Thyroid gland (tissue), 4 donors: ENCODE measurements around the gene MATK. TPM values are rescaled to one million over a fixed set of nuclear protein-coding genes. Genes with fewer than 3 reads are reported as not detected.

Source experiments
- DNase-seq, 2 donors: peaks; one replicate each; pipeline ENCODE4 v3.0.0-alpha.2; 2019
- H3K27ac ChIP-seq, 3 donors: fragments of 200-600 bp; sonication (generic); 1 replicate in 2 of 3; 2 replicates in 1 of 3; pipeline ENCODE4 v1.5.1; 2016 to 2019; ENCODE audit warnings: mild to moderate bottlenecking in 1 of 3, moderate library complexity in 1 of 3
- H3K27me3 ChIP-seq: fragments of 200-600 bp; sonication (generic); one replicate; pipeline ENCODE4 v1.5.1; 2019
- H3K36me3 ChIP-seq, 2 donors: fragments of 200-600 bp; sonication (generic); one replicate each; pipeline ENCODE4 v1.5.1; 2016 to 2019
- H3K4me1 ChIP-seq, 2 donors: fragments of 200-600 bp; sonication (generic); one replicate each; pipeline ENCODE4 v1.5.1; 2017 to 2019
- H3K4me3 ChIP-seq, 3 donors: fragments of 200-600 bp; sonication (generic); replicated peaks in 1 of 3; 1 replicate in 2 of 3; 2 replicates in 1 of 3; pipeline ENCODE4 v1.5.1; 2016; ENCODE audit warnings: mild to moderate bottlenecking in 1 of 3
- H3K9me3 ChIP-seq: fragments of 200-600 bp; sonication (generic); one replicate; pipeline ENCODE4 v1.5.1; 2017
- CTCF ChIP-seq, 6 experiments: fragments of 200-600 bp in 3 of 6; fragments of 450-650 bp in 3 of 6; sonication (generic) in 3 of 6; IDR thresholded peaks; one replicate each; pipeline ENCODE4 v1.5.1; 2016 to 2019; ENCODE audit warnings: antibody characterized with exemption in 6 of 6, mild to moderate bottlenecking in 2 of 6, inconsistent platforms in 1 of 6, moderate library complexity in 1 of 6
- POLR2A ChIP-seq, 2 donors: fragments of 450-650 bp; IDR thresholded peaks; one replicate each; pipeline ENCODE4 v1.6.1; 2017; ENCODE audit warnings: antibody characterized with exemption in 2 of 2, mild to moderate bottlenecking in 2 of 2, moderate library complexity in 1 of 2
- WGBS, 2 donors: methylation state at CpG; one replicate each; pipeline ENCODE4 v1.1.5; 2017; 5-methylcytosine and 5-hydroxymethylcytosine counted together
- intact Hi-C: fragments of 100-400 bp; cut with DNase I; formaldehyde crosslinking; loops from one replicate; pipeline ENCODE4 v1.15.1; 2023
- total RNA-seq, 4 donors: library from RNA; depleted of rRNA; stranded (reverse); fragments of >200 nt; gene quantifications; one replicate each; pipeline ENCODE4 v1.2.3, GENCODE V29; 2016

The MATK gene
- total RNA-seq, 4 donors from 2014 or later, result 0.93 to 14.7 (median 2.7) TPM

GRCh38 chr19:3773814-3774515 is 12.2 kb downstream of the MATK start:
- no peak for TF ChIP-seq POLR2A (IDR thresholded peaks at IDR 0.05)
- TF ChIP-seq CTCF (IDR thresholded peaks at IDR 0.05), result no peak

GRCh38 chr19:3771906-3772455 is 14.2 kb downstream of the MATK start, which contains the start of gene RAX2:
RAX2 (minus strand) TSS chr19:3772228; CDS start chr19:3771742, 486 bp downstream.
- Histone ChIP-seq H3K4me1 (no peaks in the 10 kb centered on the region), H3K27ac (no peak within 1 kb of the TSS), H3K36me3 (peaks cover 14 to 16% of the 10 kb centered on the region in 2 donors), H3K27me3 (no peaks in the 10 kb centered on the region), H3K9me3 (no peaks in the 10 kb centered on the region), H3K4me3 (no peak within 1 kb of the TSS)
- intact Hi-C loops, result no loop called here
- TF ChIP-seq POLR2A (IDR thresholded peaks at IDR 0.05) (no peak), CTCF (IDR thresholded peaks at IDR 0.05) (no peak)
- DNase-seq, result no peak
- WGBS, 2 donors, result 51 to 60% methylated on average over 12 to 23 of the region's 23 CpGs

More at GRCh38 chr19:3773814-3774515, 12.2 kb downstream of the MATK start:
- no peak for DNase-seq
- H3K27me3 ChIP-seq, result no peaks in the 10 kb centered on the region
- H3K4me3 ChIP-seq, result no peak overlapping the region
- intact Hi-C loops, result no loop called here
- H3K27ac ChIP-seq, result no peak overlapping the region
- no peaks in the 10 kb centered on the region for H3K9me3 ChIP-seq
- no peaks in the 10 kb centered on the region for H3K36me3 ChIP-seq
- H3K4me1 ChIP-seq, result no peaks in the 10 kb centered on the region
- 82 to 87% methylated on average over 12 of the region's 12 CpGs for WGBS, 2 donors

GRCh38 chr19:3771000-3771905 is 14.9 kb downstream of the MATK start:
- Histone ChIP-seq H3K36me3 (peaks cover 20 to 24% of the 10 kb centered on the region in 2 donors), H3K9me3 (no peaks in the 10 kb centered on the region), H3K27ac (no peak overlapping the region), H3K4me1 (no peaks in the 10 kb centered on the region), H3K4me3 (no peak overlapping the region), H3K27me3 (no peaks in the 10 kb centered on the region)
- WGBS, 2 donors, result 75 to 76% methylated on average over 28 to 33 of the region's 35 CpGs
- no peak for DNase-seq
- TF ChIP-seq CTCF (IDR thresholded peaks at IDR 0.05) (no peak), POLR2A (IDR thresholded peaks at IDR 0.05) (no peak)
- intact Hi-C loops, result no loop called here

- Histone ChIP-seq H3K27ac (no peak overlapping the region), H3K4me1 (no peaks in the 10 kb centered on the region), H3K27me3 (no peaks in the 10 kb centered on the region), H3K9me3 (no peaks in the 10 kb centered on the region), H3K4me3 (no peak overlapping the region), H3K36me3 (peaks cover 20 to 31% of the 10 kb centered on the region in 2 donors)
- TF ChIP-seq POLR2A (IDR thresholded peaks at IDR 0.05), result no peak
- WGBS, 2 donors, result 70 to 72% methylated on average over 18 to 25 of the region's 53 CpGs
- no peak for DNase-seq
- intact Hi-C loops, result no loop called here
Measured at GRCh38 chr19:3770136-3770999, 15.8 kb downstream of the MATK start.

GRCh38 chr19:3769494-3769893 is 16.7 kb downstream of the MATK start:
- no peak overlapping the region for H3K4me3 ChIP-seq
- TF ChIP-seq POLR2A (IDR thresholded peaks at IDR 0.05), result no peak
- TF ChIP-seq CTCF (IDR thresholded peaks at IDR 0.05), result no peak
- intact Hi-C loops, result no loop called here
- H3K36me3 ChIP-seq, result peaks cover 20 to 35% of the 10 kb centered on the region in 2 donors
- H3K9me3 ChIP-seq, result no peaks in the 10 kb centered on the region
- H3K4me1 ChIP-seq, result no peaks in the 10 kb centered on the region
- DNase-seq, result no peak
- H3K27ac ChIP-seq, result no peak overlapping the region
- 88 to 100% methylated on average over 2 to 9 of the region's 17 CpGs for WGBS, 2 donors
- no peaks in the 10 kb centered on the region for H3K27me3 ChIP-seq
